T-helper 2 cell treated with Interferon-gamma antibody and Interleukin-4, amounts not matched to agents 5 μg/mL and 100 μg/mL, for 36 hours (primary cell): Measurements from ENCODE around the gene PLIN4.
"Not testable (repeated sequence)": the region's sequence is repeated elsewhere in the genome, so short reads cannot be mapped to it uniquely, and the experiment has no call there.

Source experiments
- DNase-seq: peaks from one replicate; pipeline ENCODE4 v3.0.0; 2021; ENCODE audit warnings: low spot score
- H3K27ac Mint-ChIP-seq: one replicate; pipeline ENCODE4 v1.8.0; 2021; ENCODE audit warnings: mild to moderate bottlenecking, mixed read lengths
- H3K27me3 Mint-ChIP-seq: one replicate; pipeline ENCODE4 v1.8.0; 2021; ENCODE audit warnings: low read depth, mixed read lengths
- H3K36me3 Mint-ChIP-seq: one replicate; pipeline ENCODE4 v1.8.0; 2021; ENCODE audit warnings: low read depth, mixed read lengths
- H3K4me1 Mint-ChIP-seq: one replicate; pipeline ENCODE4 v1.8.0; 2021; ENCODE audit warnings: low read depth, mixed read lengths
- H3K4me3 Mint-ChIP-seq: one replicate; pipeline ENCODE4 v1.8.0; 2022; ENCODE audit warnings: mild to moderate bottlenecking, moderate library complexity, mixed read lengths
- H3K9me3 Mint-ChIP-seq: one replicate; pipeline ENCODE4 v1.8.0; 2021; ENCODE audit warnings: mixed read lengths

The PLIN4 gene

DNA sequence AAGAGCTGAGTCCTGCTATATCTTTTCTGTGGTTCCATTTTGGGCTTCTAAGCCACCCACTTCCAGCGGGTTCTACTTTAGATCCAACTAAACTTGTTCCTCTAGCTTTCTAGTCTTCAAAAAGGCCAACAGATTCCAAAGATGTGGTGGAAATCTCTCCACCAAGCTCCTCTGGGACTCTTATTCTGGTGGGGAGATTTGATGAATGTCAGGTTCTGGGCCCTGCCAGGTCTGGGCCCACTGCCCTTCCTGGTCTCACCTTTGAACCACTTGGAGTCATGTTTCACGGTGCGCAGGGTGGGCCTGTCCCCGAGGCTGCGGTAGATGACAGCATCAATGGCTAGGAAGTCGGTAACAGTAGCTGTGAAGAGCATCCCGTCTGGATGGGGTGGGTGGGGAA lies 36.4 kb upstream of the PLIN4 start:
- no peaks in the 10 kb centered on the region for H3K9me3 Mint-ChIP-seq
- no peak for DNase-seq
- H3K27ac Mint-ChIP-seq: no peak overlapping the region
- no peak overlapping the region for H3K4me3 Mint-ChIP-seq
- H3K27me3 Mint-ChIP-seq: no peaks in the 10 kb centered on the region
- H3K4me1 Mint-ChIP-seq: no peaks in the 10 kb centered on the region
- H3K36me3 Mint-ChIP-seq: no peaks in the 10 kb centered on the region

DNA sequence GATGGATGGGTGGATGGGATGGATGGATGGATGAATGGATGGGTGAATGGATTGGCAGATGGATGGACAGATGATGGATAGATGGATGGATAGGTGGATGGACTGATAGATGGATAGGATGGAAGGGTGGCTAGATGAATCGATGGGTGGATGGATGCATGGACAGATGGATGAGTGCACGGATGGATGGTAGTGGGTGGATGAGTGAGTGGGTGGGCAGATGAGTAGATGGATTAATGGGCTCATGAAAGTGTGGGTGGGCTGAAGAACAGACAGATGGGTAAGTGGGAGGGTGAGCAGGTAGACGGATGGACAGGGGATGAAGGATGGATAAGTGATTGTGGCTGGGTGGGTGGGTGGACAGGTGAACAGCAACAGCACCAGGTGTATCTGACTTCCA lies 35.5 kb upstream of the PLIN4 start:
- Mint-ChIP-seq H3K4me3 (no peak overlapping the region), H3K27me3 (no peaks in the 10 kb centered on the region), H3K27ac (no peak overlapping the region), H3K36me3 (no peaks in the 10 kb centered on the region), H3K9me3 (no peaks in the 10 kb centered on the region), H3K4me1 (no peaks in the 10 kb centered on the region)
- DNase-seq: no peak

DNA sequence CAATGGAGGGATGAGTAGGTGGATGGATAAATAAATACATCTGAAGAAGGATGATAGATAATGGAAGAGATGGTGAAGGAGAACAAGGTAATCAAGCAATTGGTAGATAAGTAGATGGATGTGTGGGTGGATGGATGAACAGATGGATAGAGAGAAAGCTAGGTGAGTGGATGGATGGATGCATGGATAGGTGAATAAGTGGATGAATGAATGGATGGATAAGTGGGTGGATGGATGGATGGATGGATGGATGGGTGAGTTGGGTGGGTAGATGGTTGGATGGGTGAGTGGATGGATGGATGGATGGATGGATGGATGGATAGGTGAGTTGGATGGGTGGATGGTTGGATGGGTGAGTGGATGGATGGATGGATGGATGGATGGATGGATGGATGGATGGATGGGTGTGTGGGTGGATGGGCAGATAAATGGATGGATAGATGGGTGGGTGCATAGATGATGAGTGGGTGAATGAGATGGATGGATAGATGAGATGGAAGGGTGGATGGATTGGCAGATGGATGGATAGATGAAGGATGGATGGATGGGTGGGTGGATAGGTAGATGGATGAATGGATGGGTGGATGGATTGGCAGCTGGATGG lies 34.9 kb upstream of the PLIN4 start:
- H3K4me1 Mint-ChIP-seq: no peaks in the 10 kb centered on the region

DNA sequence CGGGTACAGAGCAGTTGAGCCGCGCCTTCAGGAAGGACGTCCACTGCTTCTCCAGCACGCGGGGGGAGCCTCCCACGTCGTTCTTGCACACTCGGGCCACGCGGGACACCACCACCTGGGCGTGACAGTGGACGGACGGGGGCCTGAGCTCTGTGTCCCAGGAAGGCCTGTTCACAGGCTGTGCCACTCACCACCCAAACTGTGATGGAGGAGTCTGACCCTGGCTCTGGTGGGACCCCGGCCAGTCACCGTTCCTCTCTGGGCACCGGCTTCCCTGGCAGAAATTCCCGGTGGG lies 34.2 kb upstream of the PLIN4 start:
- H3K27ac Mint-ChIP-seq: no peak overlapping the region
- H3K4me3 Mint-ChIP-seq: no peak overlapping the region

More for the DNA sequence above, 34.9 kb upstream of the PLIN4 start:
- no peaks in the 10 kb centered on the region for H3K9me3 Mint-ChIP-seq
- no peaks in the 10 kb centered on the region for H3K27me3 Mint-ChIP-seq
- H3K4me3 Mint-ChIP-seq: no peak overlapping the region
- H3K36me3 Mint-ChIP-seq: no peaks in the 10 kb centered on the region
- DNase-seq: no peak
- no peak overlapping the region for H3K27ac Mint-ChIP-seq

DNA sequence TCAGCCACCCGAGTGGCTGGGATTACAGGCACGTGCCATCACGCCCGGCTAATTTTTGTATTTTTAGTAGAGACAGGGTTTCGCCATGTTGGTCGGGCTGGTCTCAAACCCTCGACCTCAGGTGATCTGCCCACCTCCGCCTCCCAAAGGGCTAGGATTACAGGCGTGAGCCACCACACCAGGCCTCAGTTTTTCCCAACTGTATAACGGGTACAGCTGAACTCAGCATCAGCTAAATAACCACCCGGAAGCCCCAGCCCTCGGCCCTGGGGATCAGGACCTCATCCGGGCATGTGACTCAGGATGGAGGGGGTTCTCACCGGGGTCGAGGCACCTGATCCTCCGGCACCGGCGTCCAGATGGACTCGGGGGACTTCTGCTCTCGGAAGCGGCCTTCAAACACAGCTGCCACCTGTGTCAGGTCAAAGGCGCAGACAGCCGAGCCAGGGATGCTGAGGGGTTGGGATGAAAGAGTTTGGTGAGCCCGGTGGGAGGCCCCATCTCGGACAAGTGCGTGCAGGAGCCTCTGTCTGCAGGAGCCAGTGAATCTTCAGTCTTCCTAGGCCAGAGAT lies 32.3 kb upstream of the PLIN4 start:
- H3K4me3 Mint-ChIP-seq: no peak overlapping the region
- no peaks in the 10 kb centered on the region for H3K36me3 Mint-ChIP-seq
- no peaks in the 10 kb centered on the region for H3K9me3 Mint-ChIP-seq
- no peaks in the 10 kb centered on the region for H3K4me1 Mint-ChIP-seq
- H3K27ac Mint-ChIP-seq: no peak overlapping the region
- no peaks in the 10 kb centered on the region for H3K27me3 Mint-ChIP-seq
- DNase-seq: no peak

More for the DNA sequence above, 34.2 kb upstream of the PLIN4 start:
- H3K36me3 Mint-ChIP-seq: no peaks in the 10 kb centered on the region
- H3K4me1 Mint-ChIP-seq: no peaks in the 10 kb centered on the region
- H3K27me3 Mint-ChIP-seq: no peaks in the 10 kb centered on the region
- no peaks in the 10 kb centered on the region for H3K9me3 Mint-ChIP-seq
- DNase-seq: no peak

DNA sequence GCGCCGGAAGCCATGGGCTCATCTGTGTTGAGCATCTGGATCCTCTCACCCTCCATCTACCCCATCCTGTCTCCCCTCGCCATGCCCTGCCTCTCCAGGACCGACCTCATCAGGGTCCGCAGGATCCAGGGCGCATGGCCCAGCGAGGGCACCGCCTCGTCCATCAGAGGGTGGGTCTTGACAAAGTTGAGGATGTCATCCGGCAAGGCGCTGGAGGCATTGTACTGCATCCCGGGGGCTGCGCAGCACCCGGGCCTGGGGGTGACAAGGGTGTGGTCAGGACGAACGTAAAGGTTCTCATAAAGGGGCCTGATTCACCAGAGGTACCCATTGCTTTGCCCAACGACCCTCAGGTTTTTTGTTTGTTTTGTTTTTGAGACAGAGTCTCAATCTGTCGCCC lies 31.7 kb upstream of the PLIN4 start:
- Mint-ChIP-seq H3K9me3 (no peaks in the 10 kb centered on the region), H3K27me3 (no peaks in the 10 kb centered on the region), H3K36me3 (no peaks in the 10 kb centered on the region), H3K27ac (no peak overlapping the region), H3K4me3 (no peak overlapping the region), H3K4me1 (no peaks in the 10 kb centered on the region)
- DNase-seq: no peak

DNA sequence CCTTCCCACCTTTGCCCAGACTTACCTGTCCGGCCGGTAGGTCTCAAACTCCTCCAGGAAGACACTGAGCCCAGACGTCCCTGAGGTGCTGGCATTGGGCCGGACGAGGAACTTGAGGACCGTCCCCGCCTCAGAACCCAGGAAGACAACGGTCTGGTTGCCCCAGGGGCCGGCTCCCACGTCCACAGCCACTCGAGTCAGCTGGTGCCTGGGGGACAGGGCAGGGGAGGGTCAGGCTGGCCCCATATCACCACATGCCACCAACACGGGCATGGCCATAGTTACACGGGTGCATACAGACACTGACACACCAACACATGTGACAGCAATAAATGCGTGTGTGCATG lies 29.9 kb upstream of the PLIN4 start:
- H3K4me3 Mint-ChIP-seq: no peak overlapping the region
- H3K27ac Mint-ChIP-seq: no peak overlapping the region
- no peak for DNase-seq
- H3K36me3 Mint-ChIP-seq: no peaks in the 10 kb centered on the region
- no peaks in the 10 kb centered on the region for H3K27me3 Mint-ChIP-seq
- no peaks in the 10 kb centered on the region for H3K4me1 Mint-ChIP-seq
- no peaks in the 10 kb centered on the region for H3K9me3 Mint-ChIP-seq

DNA sequence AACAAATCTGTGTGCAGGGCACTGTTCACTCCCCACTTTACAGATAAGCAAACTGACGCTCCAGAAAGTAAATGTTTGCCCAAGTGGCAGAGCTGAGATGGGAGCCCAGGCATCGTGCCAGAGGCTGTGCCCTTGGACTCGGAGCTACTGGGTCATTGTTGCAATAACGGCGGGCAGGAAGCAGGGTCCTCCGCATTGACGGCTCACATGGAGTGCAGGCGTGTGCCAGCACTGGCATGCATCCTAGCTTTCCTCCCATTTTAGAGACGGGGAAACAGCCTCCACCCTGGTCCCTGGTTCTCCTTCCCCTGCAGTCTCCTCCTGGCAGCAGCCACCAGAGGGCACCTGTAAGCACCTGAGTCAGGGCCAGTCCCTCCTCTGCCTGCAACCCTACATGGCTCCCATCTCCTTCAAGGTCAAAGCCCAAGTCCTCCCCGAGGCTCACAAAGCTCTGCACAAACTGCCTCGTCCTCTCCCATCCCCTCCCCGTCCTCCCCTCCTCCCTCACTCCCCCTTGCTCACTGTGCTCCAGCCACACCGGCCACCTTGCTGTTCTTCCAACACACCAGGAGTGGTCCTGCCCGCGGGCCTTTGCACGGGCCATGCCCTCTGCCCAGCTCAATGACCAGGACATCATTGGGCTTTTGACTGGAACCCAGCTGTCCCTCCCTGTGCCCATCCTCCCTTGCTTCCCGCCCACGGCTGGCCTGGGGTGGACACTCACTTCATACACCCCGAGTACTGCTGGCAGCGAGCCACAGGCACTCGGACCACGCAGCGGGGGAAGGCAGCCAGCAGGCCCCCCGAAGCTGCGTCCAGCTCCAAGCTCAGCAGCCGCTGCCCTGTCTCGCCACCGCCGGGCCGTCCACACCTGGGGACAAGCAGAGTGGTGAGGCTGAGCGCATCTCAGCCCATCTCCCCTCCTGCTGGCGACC lies 29.3 kb upstream of the PLIN4 start:
- Mint-ChIP-seq H3K4me1 (no peaks in the 10 kb centered on the region), H3K36me3 (no peaks in the 10 kb centered on the region), H3K9me3 (no peaks in the 10 kb centered on the region), H3K27me3 (no peaks in the 10 kb centered on the region), H3K4me3 (no peak overlapping the region), H3K27ac (no peak overlapping the region)
- DNase-seq: no peak

DNA sequence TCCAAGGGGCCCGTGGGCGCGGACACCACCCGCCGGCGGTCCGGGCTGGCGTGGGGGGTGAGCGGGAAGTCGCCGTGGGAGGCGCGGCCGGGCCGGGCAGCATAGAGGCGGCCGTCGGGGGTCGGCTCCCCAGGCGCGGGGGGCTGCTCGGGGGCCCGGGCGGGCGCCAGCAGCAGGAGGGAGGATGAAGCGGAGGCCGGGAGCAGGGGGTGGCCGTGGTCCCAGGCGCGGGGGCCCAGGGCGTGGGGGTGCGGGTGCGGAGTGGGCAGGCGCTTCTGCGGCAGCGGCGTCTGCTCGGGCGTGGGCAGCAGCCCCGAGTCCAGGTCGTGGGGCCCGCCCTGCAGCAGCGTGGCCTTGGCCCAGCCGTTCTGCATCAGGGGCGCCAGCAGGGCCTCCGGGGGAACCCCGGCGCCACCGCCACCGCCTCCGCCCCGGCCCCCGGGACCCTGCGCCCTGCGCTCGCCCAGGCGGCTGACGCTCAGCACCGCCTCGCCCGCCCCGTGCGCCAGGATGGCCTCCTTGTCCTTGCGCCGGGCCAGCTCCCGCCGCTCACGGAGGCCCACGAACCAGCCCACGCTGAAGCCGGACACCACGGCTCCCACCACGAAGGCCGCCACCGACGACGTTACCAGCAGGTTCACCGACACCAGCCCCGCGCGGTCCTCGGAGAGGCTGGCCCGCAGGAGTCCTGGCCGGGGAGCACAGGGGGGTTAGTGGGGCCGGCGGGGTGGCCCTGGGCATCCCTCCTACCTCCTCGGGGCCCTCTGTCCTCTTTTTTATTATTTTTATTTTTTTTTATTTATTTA lies 25.8 kb upstream of the PLIN4 start:
- Mint-ChIP-seq H3K9me3 (peaks cover 4% of the 10 kb centered on the region), H3K36me3 (no peaks in the 10 kb centered on the region), H3K4me3 (no peak overlapping the region), H3K4me1 (peaks cover 2% of the 10 kb centered on the region), H3K27ac (no peak overlapping the region), H3K27me3 (no peaks in the 10 kb centered on the region)
- no peak for DNase-seq

DNA sequence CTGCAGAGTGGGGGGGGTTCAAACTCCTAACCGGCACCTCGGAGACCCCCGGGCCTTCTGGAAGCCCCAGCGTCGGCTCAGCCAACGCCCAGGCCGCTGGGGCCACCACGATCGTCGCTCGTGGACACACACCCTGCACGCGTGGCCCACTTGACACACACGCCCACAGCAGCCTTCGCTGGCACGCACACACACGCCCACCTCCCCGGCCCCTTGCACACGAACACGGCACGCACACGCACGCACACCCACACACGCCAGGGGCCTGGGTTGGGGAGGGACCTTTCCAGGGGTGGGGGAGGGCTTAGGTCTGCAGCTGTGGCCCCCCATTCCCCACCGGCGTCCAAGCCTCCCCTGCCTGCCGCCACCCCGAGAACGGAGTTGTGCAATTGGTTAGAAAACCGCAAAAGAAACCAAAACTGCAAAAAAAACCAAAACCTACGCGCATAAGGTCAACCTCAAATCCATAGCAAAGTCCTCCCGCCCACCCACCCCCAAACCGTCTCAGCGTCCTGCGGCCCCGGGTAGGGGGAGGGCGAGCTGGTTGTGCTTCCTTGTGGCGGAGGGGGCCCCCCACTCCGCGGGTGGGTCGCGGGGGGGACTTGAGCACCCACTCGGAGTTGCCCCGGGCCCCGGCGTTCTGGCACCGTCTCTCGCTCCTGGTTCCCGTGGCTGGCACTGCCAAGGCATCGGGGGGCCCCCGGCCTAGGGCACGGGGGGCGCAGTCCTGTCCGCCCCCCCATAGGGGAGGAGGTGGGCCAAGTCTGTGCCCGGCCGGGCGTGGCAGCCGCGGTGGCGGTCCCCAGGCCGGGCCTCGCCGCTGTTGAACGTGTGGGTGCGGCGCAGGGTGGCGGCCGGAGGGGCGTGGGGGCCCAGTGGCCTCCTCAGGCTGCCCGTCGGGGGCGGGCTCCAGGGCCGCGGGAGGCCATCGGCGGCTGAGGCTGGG lies 24.9 kb upstream of the PLIN4 start:
- no peaks in the 10 kb centered on the region for H3K27me3 Mint-ChIP-seq
- no peak overlapping the region for H3K4me3 Mint-ChIP-seq
- H3K36me3 Mint-ChIP-seq: no peaks in the 10 kb centered on the region
- DNase-seq: no peak
- H3K27ac Mint-ChIP-seq: no peak overlapping the region
- H3K9me3 Mint-ChIP-seq: peaks cover 4% of the 10 kb centered on the region
- peaks cover 2% of the 10 kb centered on the region for H3K4me1 Mint-ChIP-seq

DNA sequence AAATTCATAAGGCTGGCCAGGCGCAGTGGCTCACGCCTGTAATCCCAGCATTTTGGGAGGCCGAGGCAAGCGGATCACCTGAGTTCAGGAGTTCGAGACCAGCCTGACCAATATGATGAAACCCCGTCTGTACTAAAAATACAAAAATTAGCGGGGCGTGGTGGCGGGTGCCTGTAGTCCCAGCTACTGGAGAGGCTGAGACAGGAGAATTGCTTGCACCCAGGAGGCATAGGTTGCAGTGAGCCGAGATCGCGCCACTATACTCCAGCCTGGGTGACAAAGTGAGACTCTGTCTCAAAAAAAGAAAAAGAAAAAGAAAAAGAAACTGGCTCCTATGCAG lies 23.5 kb upstream of the PLIN4 start:
- H3K27ac Mint-ChIP-seq, H3K4me1 Mint-ChIP-seq, H3K9me3 Mint-ChIP-seq, H3K4me3 Mint-ChIP-seq, H3K36me3 Mint-ChIP-seq, H3K27me3 Mint-ChIP-seq, DNase-seq: not testable (repeated sequence)

DNA sequence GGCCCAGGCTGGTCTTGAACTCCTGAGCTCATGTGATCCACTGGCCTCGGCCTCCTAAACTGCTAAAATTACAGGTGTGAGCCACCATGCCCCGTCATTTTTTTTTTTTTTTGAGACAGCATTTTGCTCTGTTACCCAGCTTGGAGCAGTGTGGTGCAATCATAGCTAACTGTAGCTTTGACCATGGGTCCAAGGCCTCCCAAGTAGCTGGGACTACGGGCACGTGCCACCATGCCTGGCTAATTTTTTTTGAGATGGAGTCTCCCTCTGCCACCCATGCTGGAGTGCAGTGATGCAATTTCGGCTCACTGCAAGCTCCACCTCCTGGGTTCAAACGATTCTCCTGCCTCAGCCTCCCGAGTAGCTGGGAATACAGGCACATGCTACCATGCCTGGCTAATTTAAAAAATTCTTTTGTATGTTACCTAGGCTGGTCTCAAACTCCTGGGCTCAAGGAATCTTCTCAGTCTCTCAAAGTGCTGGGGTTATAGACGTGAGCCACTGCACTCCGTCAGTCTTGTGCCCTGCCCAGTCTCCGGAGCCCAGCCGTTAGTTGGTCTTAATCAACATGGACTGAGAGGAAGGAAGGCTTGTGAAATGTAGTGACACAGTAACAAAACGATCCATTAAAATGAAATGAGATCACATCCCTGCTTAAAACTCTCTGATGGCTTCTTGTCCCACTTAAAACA lies 23.0 kb upstream of the PLIN4 start:
- Mint-ChIP-seq H3K27me3 (no peaks in the 10 kb centered on the region), H3K9me3 (peaks cover 4% of the 10 kb centered on the region), H3K27ac (no peak overlapping the region), H3K4me3 (no peak overlapping the region), H3K36me3 (no peaks in the 10 kb centered on the region), H3K4me1 (peaks cover 2% of the 10 kb centered on the region)
- DNase-seq: no peak
